Measurements from ENCODE around the gene SERPINE1. TPM values are rescaled to one million over a fixed set of nuclear protein-coding genes. Genes with fewer than 3 reads are reported as not detected.

Gene SERPINE1
- total and polyA plus RNA-seq, 2 of the 13 experiments (the other 11 are each of a cell fraction or from before 2014, with no cell fraction given) = 21.2 to 1,576 TPM

DNA sequence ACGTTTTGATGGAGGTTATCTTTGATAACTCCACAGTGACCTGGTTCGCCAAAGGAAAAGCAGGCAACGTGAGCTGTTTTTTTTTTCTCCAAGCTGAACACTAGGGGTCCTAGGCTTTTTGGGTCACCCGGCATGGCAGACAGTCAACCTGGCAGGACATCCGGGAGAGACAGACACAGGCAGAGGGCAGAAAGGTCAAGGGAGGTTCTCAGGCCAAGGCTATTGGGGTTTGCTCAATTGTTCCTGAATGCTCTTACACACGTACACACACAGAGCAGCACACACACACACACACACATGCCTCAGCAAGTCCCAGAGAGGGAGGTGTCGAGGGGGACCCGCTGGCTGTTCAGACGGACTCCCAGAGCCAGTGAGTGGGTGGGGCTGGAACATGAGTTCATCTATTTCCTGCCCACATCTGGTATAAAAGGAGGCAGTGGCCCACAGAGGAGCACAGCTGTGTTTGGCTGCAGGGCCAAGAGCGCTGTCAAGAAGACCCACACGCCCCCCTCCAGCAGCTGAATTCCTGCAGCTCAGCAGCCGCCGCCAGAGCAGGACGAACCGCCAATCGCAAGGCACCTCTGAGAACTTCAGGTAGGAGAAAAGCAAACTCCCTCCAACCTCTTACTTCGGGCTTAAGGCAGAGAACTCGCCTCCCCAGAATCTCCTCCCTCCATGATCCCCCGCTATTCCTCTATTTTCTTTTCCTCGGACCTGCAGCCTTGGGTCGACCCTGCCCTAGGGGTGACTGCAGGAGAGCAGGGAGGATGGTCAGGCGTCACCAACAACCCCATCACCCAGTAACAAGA, at the start of gene SERPINE1 (continued):
- TF ChIP-seq, protein P1, sequence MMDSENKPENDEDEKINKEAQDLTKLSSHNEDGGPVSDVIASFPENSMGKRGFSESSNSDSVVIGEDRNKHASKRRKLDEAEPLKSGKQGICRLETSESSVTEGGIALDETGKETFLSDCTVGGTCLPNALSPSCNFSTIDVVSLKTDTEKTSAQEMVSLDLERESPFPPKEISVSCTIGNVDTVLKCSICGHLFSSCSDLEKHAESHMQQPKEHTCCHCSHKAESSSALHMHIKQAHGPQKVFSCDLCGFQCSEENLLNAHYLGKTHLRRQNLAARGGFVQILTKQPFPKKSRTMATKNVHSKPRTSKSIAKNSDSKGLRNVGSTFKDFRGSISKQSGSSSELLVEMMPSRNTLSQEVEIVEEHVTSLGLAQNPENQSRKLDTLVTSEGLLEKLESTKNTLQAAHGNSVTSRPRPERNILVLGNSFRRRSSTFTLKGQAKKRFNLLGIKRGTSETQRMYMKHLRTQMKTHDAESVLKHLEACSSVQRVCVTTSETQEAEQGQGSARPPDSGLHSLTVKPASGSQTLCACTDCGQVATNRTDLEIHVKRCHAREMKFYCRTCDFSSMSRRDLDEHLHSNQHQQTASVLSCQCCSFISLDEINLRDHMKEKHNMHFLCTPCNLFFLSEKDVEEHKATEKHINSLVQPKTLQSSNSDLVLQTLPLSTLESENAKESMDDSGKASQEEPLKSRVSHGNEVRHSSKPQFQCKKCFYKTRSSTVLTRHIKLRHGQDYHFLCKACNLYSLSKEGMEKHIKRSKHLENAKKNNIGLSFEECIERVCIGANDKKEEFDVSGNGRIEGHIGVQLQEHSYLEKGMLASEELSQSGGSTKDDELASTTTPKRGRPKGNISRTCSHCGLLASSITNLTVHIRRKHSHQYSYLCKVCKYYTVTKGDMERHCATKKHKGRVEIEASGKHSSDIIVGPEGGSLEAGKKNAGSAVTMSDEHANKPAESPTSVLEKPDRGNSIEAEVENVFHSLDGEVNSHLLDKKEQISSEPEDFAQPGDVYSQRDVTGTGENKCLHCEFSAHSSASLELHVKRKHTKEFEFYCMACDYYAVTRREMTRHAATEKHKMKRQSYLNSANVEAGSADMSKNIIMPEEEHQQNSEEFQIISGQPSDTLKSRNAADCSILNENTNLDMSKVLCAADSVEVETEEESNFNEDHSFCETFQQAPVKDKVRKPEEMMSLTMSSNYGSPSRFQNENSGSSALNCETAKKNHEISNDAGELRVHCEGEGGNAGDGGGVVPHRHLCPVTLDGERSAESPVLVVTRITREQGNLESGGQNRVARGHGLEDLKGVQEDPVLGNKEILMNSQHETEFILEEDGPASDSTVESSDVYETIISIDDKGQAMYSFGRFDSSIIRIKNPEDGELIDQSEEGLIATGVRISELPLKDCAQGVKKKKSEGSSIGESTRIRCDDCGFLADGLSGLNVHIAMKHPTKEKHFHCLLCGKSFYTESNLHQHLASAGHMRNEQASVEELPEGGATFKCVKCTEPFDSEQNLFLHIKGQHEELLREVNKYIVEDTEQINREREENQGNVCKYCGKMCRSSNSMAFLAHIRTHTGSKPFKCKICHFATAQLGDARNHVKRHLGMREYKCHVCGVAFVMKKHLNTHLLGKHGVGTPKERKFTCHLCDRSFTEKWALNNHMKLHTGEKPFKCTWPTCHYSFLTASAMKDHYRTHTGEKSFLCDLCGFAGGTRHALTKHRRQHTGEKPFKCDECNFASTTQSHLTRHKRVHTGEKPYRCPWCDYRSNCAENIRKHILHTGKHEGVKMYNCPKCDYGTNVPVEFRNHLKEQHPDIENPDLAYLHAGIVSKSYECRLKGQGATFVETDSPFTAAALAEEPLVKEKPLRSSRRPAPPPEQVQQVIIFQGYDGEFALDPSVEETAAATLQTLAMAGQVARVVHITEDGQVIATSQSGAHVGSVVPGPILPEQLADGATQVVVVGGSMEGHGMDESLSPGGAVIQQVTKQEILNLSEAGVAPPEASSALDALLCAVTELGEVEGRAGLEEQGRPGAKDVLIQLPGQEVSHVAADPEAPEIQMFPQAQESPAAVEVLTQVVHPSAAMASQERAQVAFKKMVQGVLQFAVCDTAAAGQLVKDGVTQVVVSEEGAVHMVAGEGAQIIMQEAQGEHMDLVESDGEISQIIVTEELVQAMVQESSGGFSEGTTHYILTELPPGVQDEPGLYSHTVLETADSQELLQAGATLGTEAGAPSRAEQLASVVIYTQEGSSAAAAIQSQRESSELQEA (CRISPR knock-in tag; IDR thresholded peaks at IDR 0.05; ENCODE audit: not compliant biosample characterization) = peak; percentile 25
- TF ChIP-seq, protein P2, sequence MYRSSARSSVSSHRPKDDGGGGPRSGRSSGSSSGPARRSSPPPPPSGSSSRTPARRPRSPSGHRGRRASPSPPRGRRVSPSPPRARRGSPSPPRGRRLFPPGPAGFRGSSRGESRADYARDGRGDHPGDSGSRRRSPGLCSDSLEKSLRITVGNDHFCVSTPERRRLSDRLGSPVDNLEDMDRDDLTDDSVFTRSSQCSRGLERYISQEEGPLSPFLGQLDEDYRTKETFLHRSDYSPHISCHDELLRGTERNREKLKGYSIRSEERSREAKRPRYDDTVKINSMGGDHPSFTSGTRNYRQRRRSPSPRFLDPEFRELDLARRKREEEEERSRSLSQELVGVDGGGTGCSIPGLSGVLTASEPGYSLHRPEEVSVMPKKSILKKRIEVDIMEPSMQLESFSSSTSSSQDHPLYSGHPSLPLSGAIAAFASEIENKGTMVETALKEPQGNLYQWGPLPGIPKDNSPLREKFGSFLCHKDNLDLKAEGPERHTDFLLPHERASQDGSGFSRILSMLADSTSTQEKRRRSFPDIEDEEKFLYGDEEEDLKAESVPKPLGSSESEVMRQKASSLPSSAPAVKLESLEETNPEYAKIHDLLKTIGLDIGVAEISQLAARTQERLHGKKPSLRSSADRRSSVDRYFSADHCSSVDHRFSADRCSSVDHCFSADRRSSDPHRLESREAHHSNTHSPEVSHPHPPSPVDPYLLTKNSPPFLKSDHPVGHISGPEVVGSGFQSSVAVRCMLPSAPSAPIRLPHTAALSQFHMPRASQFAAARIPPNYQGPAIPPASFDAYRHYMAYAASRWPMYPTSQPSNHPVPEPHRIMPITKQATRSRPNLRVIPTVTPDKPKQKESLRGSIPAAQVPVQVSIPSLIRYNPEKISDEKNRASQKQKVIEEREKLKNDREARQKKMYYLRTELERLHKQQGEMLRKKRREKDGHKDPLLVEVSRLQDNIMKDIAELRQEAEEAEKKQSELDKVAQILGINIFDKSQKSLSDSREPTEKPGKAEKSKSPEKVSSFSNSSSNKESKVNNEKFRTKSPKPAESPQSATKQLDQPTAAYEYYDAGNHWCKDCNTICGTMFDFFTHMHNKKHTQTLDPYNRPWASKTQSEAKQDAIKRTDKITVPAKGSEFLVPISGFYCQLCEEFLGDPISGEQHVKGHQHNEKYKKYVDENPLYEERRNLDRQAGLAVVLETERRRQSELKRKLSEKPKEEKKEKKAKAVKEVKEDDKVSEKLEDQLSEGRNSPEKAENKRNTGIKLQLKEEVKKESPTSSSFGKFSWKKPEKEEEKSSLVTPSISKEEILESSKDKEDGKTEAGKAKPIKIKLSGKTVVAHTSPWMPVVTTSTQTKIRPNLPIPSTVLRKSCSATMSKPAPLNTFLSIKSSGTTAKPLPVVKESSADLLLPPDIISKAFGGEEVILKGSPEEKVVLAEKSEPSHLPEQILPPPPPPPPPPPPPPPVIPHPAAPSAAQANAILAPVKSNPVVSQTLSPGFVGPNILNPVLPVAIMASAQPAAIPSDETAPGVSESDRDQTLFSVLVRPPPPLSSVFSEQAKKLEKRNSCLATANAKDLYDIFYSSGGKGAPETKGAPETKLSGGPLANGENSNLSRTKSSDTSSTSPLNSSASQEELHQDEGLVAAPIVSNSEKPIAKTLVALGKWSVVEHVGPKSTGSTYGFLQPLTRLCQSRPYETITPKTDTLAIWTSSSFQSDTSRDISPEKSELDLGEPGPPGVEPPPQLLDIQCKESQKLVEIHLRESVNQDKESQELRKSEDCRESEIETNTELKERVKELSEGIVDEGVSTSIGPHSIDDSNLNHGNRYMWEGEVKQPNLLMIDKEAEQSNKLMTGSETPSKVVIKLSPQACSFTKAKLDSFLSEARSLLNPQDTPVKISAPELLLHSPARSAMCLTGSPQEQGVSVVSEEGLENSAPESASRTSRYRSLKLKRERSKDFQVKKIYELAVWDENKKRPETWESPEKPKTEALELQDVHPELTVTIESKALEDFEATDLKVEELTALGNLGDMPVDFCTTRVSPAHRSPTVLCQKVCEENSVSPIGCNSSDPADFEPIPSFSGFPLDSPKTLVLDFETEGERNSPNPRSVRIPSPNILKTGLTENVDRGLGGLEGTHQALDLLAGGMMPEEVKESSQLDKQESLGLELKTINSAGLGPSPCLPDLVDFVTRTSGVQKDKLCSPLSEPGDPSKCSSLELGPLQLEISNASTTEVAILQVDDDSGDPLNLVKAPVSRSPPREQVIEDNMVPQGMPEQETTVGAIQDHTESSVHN (CRISPR knock-in tag; IDR thresholded peaks at IDR 0.05) = peak; percentile 65; the same call in 1 of the 2 replicates
- TF ChIP-seq ZFP41 (CRISPR knock-in tag; IDR thresholded peaks at IDR 0.05; ENCODE audit: borderline replicate concordance) = no peak
- no peak for TF ChIP-seq ZNF713 (CRISPR knock-in tag; IDR thresholded peaks at IDR 0.05)
- TF ChIP-seq ONECUT2 (CRISPR knock-in tag; IDR thresholded peaks at IDR 0.05) = 0 out of 2 replicates have a peak, but pooled peaks have one; percentile 10
- TF ChIP-seq, protein P3, sequence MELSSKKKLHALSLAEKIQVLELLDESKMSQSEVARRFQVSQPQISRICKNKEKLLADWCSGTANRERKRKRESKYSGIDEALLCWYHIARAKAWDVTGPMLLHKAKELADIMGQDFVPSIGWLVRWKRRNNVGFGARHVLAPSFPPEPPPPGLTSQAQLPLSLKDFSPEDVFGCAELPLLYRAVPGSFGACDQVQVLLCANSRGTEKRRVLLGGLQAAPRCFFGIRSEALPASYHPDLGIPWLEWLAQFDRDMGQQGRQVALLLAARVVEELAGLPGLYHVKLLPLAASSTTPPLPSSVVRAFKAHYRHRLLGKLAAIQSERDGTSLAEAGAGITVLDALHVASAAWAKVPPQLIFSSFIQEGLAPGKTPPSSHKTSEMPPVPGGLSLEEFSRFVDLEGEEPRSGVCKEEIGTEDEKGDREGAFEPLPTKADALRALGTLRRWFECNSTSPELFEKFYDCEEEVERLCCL (CRISPR knock-in tag; IDR thresholded peaks at IDR 0.05; ENCODE audit: borderline replicate concordance) = no peak
- TF ChIP-seq IKZF4 (CRISPR knock-in tag; IDR thresholded peaks at IDR 0.05; ENCODE audit: borderline replicate concordance, low read depth, not compliant biosample characterization) = no peak
- TF ChIP-seq THAP11 (CRISPR knock-in tag; IDR thresholded peaks at IDR 0.05) = peak; percentile 75
- TF ChIP-seq TARDBP (CRISPR knock-in tag; IDR thresholded peaks at IDR 0.05) = peak; percentile 92
- TF ChIP-seq ESRRA (CRISPR knock-in tag; IDR thresholded peaks at IDR 0.05; ENCODE audit: low read depth) = peak; percentile 92

Measured in HepG2 (cell line).